Endothelial cell of hepatic sinusoid (primary cell): ENCODE data around the gene PCDHGB7.
"Not testable (repeated sequence)": the region's sequence is repeated elsewhere in the genome, so short reads cannot be mapped to it uniquely, and the experiment has no call there.

Experiments used
- in situ Hi-C: cut with HindIII; loops from 2 replicates; pipeline ENCODE4 v1.10.0; 2017; ENCODE audit warnings: low sequenced_read_pairs

PCDHGB7 gene

GRCh38 chr5:141422742-141423291 lies 5.3 kb downstream of the PCDHGB7 start:
- in situ Hi-C loops: no loop called here

DNA sequence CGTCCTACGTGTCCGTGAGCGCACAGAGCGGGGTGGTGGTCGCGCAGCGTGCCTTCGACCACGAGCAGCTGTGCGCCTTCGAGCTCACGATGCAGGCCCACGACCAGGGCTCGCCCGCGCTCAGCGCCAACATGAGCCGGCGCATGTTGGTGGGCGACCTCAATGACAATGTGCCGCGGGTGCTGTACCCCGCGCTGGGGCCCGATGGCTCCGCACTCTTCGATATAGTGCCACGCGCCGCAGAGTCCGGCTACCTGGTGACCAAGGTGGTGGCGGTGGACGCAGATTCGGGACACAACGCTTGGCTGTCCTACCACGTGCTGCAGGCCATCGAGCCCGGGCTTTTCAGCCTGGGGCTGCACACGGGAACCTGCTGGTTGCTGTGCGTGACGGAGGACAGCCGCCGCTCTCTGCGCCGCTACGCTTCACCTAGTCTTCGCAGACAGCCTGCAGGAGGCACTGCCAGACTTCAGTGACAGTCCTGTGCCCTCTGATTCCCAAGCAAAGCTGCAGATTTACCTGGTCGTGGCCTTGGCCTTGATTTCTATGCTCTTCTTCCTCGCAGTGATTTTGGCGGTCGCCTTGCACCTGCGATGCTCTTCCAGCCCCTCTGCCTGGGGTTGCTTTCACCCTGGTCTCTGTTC lies 10.4 kb downstream of the PCDHGB7 start:
- in situ Hi-C loops: loop anchor here (5.0 kb wide), 1 partner anchor 91 kb away; the partner anchor contains the start of gene PCDHGA2

- in situ Hi-C loops: no loop called here
These were observed 13.0 kb downstream of the PCDHGB7 start, which contains the start of gene PCDHGA12 for GRCh38 chr5:141430332-141431113. Gene PCDHGA12 (plus strand): TSS chr5:141430507. CDS start chr5:141430760, 253 bp downstream.

GRCh38 chr5:141431286-141431685 lies 13.8 kb downstream of the PCDHGB7 start:
- in situ Hi-C loops: no loop called here

GRCh38 chr5:141432308-141432707 lies 14.8 kb downstream of the PCDHGB7 start:
- in situ Hi-C loops: not testable (repeated sequence)

GRCh38 chr5:141432726-141433125 lies 15.2 kb downstream of the PCDHGB7 start:
- in situ Hi-C loops: not testable (repeated sequence)

- in situ Hi-C loops: no loop called here
These were observed 16.5 kb downstream of the PCDHGB7 start for GRCh38 chr5:141434006-141434405.

DNA sequence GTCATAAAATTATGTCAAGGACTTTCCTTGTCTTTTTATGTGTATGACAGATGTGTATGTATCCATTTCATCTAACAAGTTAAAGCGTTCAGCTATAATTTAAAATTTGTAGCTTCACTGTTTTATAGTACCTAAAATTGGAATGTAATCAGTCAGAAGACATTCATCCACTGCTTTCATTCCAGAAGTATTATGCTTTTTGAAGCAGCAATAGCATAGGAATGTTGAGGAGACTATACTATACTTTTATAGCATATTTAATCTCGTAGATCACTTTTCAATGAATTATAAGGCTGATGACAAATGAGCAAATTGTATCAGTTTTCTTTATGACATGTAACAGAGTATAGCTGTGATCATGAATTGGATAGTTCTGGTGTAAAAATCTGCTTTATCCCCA lies 19.7 kb downstream of the PCDHGB7 start:
- in situ Hi-C loops: no loop called here

GRCh38 chr5:141439411-141440141 lies 22.1 kb downstream of the PCDHGB7 start:
- in situ Hi-C loops: loop anchor here (5.0 kb wide), 2 partner anchors 32 to 73 kb away; partner anchors contain the start of gene PCDHGB6

DNA sequence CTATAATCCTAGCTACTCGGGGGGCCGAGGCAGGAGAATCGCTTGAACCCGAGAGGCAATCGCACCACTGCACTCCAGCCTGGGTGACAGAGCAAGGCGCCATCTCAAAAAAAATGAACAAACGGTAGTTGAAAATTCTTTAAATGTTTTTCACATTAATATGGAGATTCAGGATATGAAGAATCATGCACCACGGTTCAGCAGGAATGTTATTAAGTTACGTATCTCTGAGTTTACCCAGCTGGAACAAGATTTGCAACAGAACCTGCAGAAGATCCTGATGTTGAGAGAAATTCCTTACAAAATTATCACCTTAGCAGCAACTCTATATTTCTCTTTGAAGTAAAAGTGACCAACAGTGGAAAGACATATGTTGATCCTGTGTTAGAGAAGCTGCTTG lies 22.9 kb downstream of the PCDHGB7 start:
- in situ Hi-C loops: loop anchor here (5.0 kb wide), 2 partner anchors 33 to 72 kb away; partner anchors contain the start of gene PCDHGB6

DNA sequence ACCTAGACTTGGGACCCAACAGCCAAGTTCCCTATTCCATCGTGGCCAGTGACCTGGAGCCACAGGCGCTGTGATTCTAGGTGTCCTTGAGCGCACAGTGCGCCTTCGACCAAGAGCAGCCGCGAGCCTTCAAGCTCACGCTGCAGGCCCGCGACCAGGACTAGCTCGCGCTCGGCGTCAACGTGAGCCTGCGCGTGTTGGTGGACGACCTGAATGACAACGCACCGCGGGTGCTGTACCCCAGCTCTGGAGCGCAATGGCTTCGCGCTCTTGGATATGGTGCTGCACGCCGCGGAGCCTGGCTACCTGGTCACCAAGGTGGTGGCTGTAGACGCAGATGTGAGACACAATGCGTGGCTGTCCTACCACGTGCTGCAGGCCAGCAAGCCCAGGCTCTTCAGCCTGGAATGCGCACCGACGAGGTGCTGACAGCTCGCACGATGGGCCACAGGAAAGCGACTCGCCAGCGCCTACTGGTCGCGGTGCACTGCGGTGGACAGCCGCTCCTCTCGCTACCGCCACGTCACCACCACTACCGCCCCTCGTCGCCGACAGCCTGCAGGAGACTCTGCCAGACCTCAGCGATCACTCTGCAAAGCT lies 24.2 kb downstream of the PCDHGB7 start:
- in situ Hi-C loops: loop anchor here (5.0 kb wide), 2 partner anchors 34 to 71 kb away; partner anchors contain the start of gene PCDHGB6

GRCh38 chr5:141465351-141465750 lies 47.9 kb downstream of the PCDHGB7 start:
- in situ Hi-C loops: no loop called here
